Measurements from ENCODE around the gene KLHL22. TPM values are rescaled to one million over a fixed set of nuclear protein-coding genes. Genes with fewer than 3 reads are reported as not detected.

The KLHL22 gene
- total and polyA plus RNA-seq, 2 of the 4 experiments (the other 2 are of a cell fraction), result 27.1 to 30.1 TPM

DNA sequence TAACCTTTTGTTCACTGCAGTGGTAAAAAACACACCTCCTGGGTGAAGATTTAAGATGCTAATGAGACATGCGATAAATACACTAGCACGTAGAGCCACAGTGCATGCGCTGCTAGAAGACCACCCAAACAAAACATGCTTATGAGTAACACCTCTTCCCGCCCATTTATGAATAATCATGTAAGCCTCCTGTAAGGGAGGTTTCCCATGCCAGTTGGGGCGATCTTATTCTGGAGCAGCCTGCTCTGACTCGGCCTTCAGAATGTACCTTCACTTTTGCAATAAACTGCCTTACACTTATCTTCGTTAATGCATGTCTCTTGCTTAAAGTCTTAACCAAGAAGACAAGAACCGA, 39.9 kb downstream of the KLHL22 start (continued):
- TF ChIP-seq, protein P1, sequence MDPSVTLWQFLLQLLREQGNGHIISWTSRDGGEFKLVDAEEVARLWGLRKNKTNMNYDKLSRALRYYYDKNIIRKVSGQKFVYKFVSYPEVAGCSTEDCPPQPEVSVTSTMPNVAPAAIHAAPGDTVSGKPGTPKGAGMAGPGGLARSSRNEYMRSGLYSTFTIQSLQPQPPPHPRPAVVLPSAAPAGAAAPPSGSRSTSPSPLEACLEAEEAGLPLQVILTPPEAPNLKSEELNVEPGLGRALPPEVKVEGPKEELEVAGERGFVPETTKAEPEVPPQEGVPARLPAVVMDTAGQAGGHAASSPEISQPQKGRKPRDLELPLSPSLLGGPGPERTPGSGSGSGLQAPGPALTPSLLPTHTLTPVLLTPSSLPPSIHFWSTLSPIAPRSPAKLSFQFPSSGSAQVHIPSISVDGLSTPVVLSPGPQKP (IDR thresholded peaks at IDR 0.05; ENCODE audit: borderline replicate concordance, low read depth, low read length), result no peak
- no peak for TF ChIP-seq CEBPB (IDR thresholded peaks at IDR 0.05; ENCODE audit: low read depth, low read length)

DNA sequence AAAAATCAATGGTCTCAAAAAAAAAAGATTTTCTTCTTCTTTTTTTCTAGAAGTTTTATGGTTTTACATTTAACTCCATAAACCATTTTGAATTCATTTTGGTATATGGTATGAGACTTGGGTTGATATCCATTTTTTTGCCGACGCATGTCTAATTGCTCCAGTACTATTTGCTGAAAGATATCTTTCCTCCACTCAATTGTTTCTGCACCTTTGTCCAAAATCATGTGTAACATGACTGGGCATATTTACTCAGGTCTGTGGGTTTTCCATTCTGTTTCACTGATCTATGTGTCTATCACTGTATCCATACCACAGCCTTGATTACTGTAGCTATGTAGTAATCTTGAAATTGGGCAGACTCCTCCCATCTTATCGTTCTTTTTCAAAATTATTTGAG, 42.4 kb downstream of the KLHL22 start:
- H3K9ac ChIP-seq (ENCODE audit: low read depth, low read length), result no peak overlapping the region
- POLR2A ChIA-PET (ENCODE audit: unreplicated experiment), result no interaction called here
- no peaks in the 10 kb centered on the region for H3K27me3 ChIP-seq (ENCODE audit: control insufficient read depth, insufficient read depth, low read length)
- H3K36me3 ChIP-seq (ENCODE audit: control insufficient read depth, insufficient read depth, low read length), result peaks cover 21% of the 10 kb centered on the region
- CTCF ChIA-PET, result no interaction called here
- H3K14ac ChIP-seq (replicated peaks; ENCODE audit: low read depth, low read length), result no peak overlapping the region
- no TSS peak for BruUV-seq (replicated peaks)
- TF ChIP-seq CHD1 (IDR thresholded peaks at IDR 0.05; ENCODE audit: low read depth, low read length) (no peak), MAZ (IDR thresholded peaks at IDR 0.05; ENCODE audit: borderline replicate concordance, low read depth, low read length) (no peak), MAFK (IDR thresholded peaks at IDR 0.05; ENCODE audit: low read depth, low read length) (0 out of 2 replicates have a peak, but pooled peaks have one; percentile 32), BHLHE40 (IDR thresholded peaks at IDR 0.05; ENCODE audit: low read depth, low read length) (no peak), NFE2L2 (IDR thresholded peaks at IDR 0.05; ENCODE audit: low read depth, low read length) (peak; percentile 44; the same call in 1 of the 2 replicates), RFX5 (IDR thresholded peaks at IDR 0.05; ENCODE audit: low read depth, low read length) (no peak)
- H2BK5ac ChIP-seq (ENCODE audit: low read depth, low read length, poor library complexity, severe bottlenecking), result no peak overlapping the region
- in situ Hi-C loops (cut with MboI; ENCODE audit: low sequenced_read_pairs) (loop anchor here (10.0 kb wide), 2 partner anchors 58 to 298 kb away; partner anchors contain the start of genes CCDC188 and ZNF74), intact Hi-C loops (cut with micrococcal nuclease) (no loop called here), dilution Hi-C loops (cut with HindIII; ENCODE audit: low sequenced_read_pairs, unreplicated experiment) (no loop called here)
- no peak overlapping the region for H2AK5ac ChIP-seq (ENCODE audit: low read depth, low read length)
- H3K56ac ChIP-seq (ENCODE audit: extremely low read depth, insufficient read depth, low read length), result no peak overlapping the region
- no peak for DNase-seq
- H3K79me1 ChIP-seq (ENCODE audit: low read depth in 1 of 2, low read length in 2 of 2), result peaks cover 0 to 12% of the 10 kb centered on the region in 2 experiments; a peak in 2 of 4 replicates
- no peak overlapping the region for H4K8ac ChIP-seq (ENCODE audit: low read depth in 2 of 2, low read length in 2 of 2)
- H2BK20ac ChIP-seq (ENCODE audit: low read depth, low read length), result no peak overlapping the region
- no peak overlapping the region for H3K4me2 ChIP-seq (ENCODE audit: low read depth, low read length)
- no CpG with 5 or more reads among the region's 3 CpGs for WGBS, 2 experiments (ENCODE audit: extremely low coverage in 2 of 2, insufficient read length in 1 of 2)
- no peak overlapping the region for H3K18ac ChIP-seq (ENCODE audit: low read depth, low read length)
- H3K4me1 ChIP-seq (ENCODE audit: control insufficient read depth, insufficient read depth, low read length), result no peaks in the 10 kb centered on the region; the same call in 1 of the 2 replicates
- no peak overlapping the region for H4K5ac ChIP-seq (ENCODE audit: low read depth, low read length)
- H2BK120ac ChIP-seq (ENCODE audit: low read depth, low read length), result no peak overlapping the region
- H3K27ac ChIP-seq (ENCODE audit: insufficient read depth, low read length), result no peak overlapping the region
- no peak overlapping the region for H3K4me3 ChIP-seq (ENCODE audit: insufficient read depth, low read depth, low read length)
- no peak overlapping the region for H3K23ac ChIP-seq (ENCODE audit: low read depth, low read length)
- no peaks in the 10 kb centered on the region for H3K9me1 ChIP-seq (ENCODE audit: insufficient read depth, low read length)
- no peak overlapping the region for H2AK9ac ChIP-seq (replicated peaks; ENCODE audit: low read depth, low read length, poor library complexity)
- H4K20me1 ChIP-seq (ENCODE audit: insufficient read depth, low read length), result no peaks in the 10 kb centered on the region
- no peak overlapping the region for H4K91ac ChIP-seq (ENCODE audit: insufficient read depth, low read depth, low read length)
- H2AFZ ChIP-seq (replicated peaks; ENCODE audit: low read length, poor library complexity), result no peak overlapping the region
- no peak overlapping the region for H3K4ac ChIP-seq (ENCODE audit: low read depth, low read length)
- H2BK15ac ChIP-seq (ENCODE audit: low read depth, low read length), result no peak overlapping the region
- no peak for ATAC-seq (ENCODE audit: low read depth)
- no peaks in the 10 kb centered on the region for H3K9me3 ChIP-seq (ENCODE audit: control insufficient read depth, insufficient read depth, low read length)

All from IMR-90 (cell line).